Peyer's patch (tissue), 4 donors: Measurements from ENCODE around the gene PAX9. TPM values are rescaled to one million over a fixed set of nuclear protein-coding genes. Genes with fewer than 3 reads are reported as not detected.

Source experiments
- DNase-seq, 3 donors: peaks; one replicate each; pipeline ENCODE4 v3.0.0-alpha.2; 2017 to 2019
- H3K27ac ChIP-seq, 4 donors: fragments of 200-600 bp; sonication (generic); one replicate each; pipeline ENCODE4 v1.5.1; 2016 to 2019
- H3K27me3 ChIP-seq, 2 donors: fragments of 200-600 bp; sonication (generic); one replicate each; pipeline ENCODE4 v1.5.1; 2019
- H3K36me3 ChIP-seq, 3 donors: fragments of 200-600 bp; sonication (generic); one replicate each; pipeline ENCODE4 v1.5.1; 2016 to 2019
- H3K4me1 ChIP-seq, 4 donors: fragments of 200-600 bp; sonication (generic); one replicate each; pipeline ENCODE4 v1.5.1; 2016 to 2019
- H3K4me3 ChIP-seq, 4 donors: fragments of 200-600 bp; sonication (generic); 1 replicate in 3 of 4; 2 replicates in 1 of 4; pipeline ENCODE4 v1.5.1; 2016 to 2019; ENCODE audit warnings: mild to moderate bottlenecking in 1 of 4
- H3K9me3 ChIP-seq, 4 donors: fragments of 200-600 bp; sonication (generic); one replicate each; pipeline ENCODE4 v1.5.1; 2016 to 2019; ENCODE audit warnings: mild to moderate bottlenecking in 1 of 4
- POLR2A ChIP-seq, 2 donors: fragments of 450-650 bp; IDR thresholded peaks; one replicate each; pipeline ENCODE4 v1.5.1; 2017; ENCODE audit warnings: antibody characterized with exemption in 2 of 2, mild to moderate bottlenecking in 2 of 2, moderate library complexity in 2 of 2
- total RNA-seq, 4 donors: library from RNA; depleted of rRNA; stranded (reverse); fragments of >200 nt; gene quantifications; one replicate each; pipeline ENCODE4 v1.1.0, GENCODE V29; 2016
- TF ChIP-seq, protein P1 (sequence below), 6 experiments: fragments of 450-650 bp in 4 of 6; fragments of 200-600 bp in 2 of 6; sonication (generic) in 1 of 6; IDR thresholded peaks; one replicate each; pipeline ENCODE4 v1.5.1; 2017 to 2019; ENCODE audit warnings: antibody characterized with exemption in 6 of 6, mild to moderate bottlenecking in 3 of 6, moderate library complexity in 1 of 6

PAX9 gene
- total RNA-seq, 4 donors from 2014 or later = not detected

DNA sequence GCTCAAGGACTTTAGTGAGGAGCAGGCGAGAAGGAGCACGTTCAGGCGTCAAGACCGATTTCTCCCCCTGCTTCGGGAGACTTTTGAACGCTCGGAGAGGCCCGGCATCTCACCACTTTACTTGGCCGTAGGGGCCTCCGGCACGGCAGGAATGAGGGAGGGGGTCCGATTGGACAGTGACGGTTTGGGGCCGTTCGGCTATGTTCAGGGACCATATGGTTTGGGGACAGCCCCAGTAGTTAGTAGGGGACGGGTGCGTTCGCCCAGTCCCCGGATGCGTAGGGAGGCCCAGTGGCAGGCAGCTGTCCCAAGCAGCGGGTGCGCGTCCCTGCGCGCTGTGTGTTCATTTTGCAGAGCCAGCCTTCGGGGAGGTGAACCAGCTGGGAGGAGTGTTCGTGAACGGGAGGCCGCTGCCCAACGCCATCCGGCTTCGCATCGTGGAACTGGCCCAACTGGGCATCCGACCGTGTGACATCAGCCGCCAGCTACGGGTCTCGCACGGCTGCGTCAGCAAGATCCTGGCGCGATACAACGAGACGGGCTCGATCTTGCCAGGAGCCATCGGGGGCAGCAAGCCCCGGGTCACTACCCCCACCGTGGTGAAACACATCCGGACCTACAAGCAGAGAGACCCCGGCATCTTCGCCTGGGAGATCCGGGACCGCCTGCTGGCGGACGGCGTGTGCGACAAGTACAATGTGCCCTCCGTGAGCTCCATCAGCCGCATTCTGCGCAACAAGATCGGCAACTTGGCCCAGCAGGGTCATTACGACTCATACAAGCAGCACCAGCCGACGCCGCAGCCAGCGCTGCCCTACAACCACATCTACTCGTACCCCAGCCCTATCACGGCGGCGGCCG is 1.1 kb downstream of the PAX9 start:
- no peak overlapping the region for H3K27ac ChIP-seq
- TF ChIP-seq POLR2A (IDR thresholded peaks at IDR 0.05) = no peak
- TF ChIP-seq, protein P1, sequence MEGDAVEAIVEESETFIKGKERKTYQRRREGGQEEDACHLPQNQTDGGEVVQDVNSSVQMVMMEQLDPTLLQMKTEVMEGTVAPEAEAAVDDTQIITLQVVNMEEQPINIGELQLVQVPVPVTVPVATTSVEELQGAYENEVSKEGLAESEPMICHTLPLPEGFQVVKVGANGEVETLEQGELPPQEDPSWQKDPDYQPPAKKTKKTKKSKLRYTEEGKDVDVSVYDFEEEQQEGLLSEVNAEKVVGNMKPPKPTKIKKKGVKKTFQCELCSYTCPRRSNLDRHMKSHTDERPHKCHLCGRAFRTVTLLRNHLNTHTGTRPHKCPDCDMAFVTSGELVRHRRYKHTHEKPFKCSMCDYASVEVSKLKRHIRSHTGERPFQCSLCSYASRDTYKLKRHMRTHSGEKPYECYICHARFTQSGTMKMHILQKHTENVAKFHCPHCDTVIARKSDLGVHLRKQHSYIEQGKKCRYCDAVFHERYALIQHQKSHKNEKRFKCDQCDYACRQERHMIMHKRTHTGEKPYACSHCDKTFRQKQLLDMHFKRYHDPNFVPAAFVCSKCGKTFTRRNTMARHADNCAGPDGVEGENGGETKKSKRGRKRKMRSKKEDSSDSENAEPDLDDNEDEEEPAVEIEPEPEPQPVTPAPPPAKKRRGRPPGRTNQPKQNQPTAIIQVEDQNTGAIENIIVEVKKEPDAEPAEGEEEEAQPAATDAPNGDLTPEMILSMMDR (IDR thresholded peaks at IDR 0.05) = no peak
- H3K4me1 ChIP-seq = peaks cover 0 to 42% (median 0%) of the 10 kb centered on the region in 4 donors
- H3K9me3 ChIP-seq = no peaks in the 10 kb centered on the region
- H3K4me3 ChIP-seq = peak overlapping the region in 1 of 4 donors; percentile 43
- DNase-seq = no peak
- no peaks in the 10 kb centered on the region for H3K36me3 ChIP-seq
- H3K27me3 ChIP-seq = peaks cover 3 to 85% of the 10 kb centered on the region in 2 donors

- H3K4me3 ChIP-seq = peak overlapping the region in 2 of 4 donors; percentile 3 to 13
- H3K4me1 ChIP-seq = peaks cover 0 to 42% (median 0%) of the 10 kb centered on the region in 4 donors
- H3K27ac ChIP-seq = no peak overlapping the region
Observed at GRCh38 chr14:36663404-36664321, 2.0 kb downstream of the PAX9 start.

DNA sequence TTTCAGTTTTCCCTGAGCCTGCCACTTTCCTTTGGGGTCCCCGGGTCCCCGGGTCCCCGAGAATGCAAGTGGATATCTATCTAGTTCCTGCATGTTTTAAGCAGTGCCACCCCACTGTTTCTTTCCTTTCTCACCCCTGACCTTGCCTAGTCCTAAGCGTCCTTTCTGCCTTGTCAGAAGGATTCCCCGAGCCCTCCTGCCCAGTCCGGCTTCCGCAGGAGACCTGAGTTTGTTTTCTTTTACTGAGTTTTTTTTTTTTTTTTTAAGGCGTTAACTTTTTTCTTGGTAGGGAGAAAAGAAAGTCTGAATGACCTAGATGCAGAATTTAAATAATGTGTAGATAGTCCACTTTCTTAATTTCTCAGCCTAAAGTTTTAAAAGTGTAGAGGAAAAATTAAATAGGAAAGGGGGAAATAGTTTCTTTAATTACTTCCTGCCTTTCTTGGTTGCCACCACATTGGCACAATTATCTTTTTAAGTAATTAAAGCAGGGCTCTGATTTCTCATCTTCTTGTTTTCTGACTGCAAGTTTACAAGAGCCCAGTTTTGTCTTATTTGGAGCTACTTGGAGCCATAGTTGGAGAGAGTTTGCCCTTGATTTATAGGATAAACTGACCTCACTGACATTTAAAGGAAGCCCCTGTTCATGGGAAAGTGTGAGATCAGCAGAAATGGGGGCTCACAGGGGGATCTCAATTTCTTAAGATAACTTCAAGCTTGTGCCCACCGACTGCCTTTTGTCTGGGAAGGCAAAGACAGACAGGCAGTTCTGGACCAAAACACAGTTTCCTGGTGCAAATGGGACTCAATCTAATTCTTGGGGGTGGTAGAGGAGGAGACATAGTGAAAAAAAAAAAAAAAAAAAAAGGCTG is 2.9 kb downstream of the PAX9 start:
- Histone ChIP-seq H3K4me3 (no peak overlapping the region), H3K27ac (no peak overlapping the region), H3K36me3 (no peaks in the 10 kb centered on the region), H3K9me3 (no peaks in the 10 kb centered on the region), H3K4me1 (peaks cover 0 to 42% (median 0%) of the 10 kb centered on the region in 4 donors), H3K27me3 (peaks cover 3 to 68% of the 10 kb centered on the region in 2 donors)
- DNase-seq = no peak
- no peak for TF ChIP-seq POLR2A (IDR thresholded peaks at IDR 0.05)
- TF ChIP-seq, protein P1 (IDR thresholded peaks at IDR 0.05) = no peak

More at GRCh38 chr14:36663404-36664321, 2.0 kb downstream of the PAX9 start:
- TF ChIP-seq, protein P1 (IDR thresholded peaks at IDR 0.05) = no peak
- no peak for TF ChIP-seq POLR2A (IDR thresholded peaks at IDR 0.05)
- H3K9me3 ChIP-seq = no peaks in the 10 kb centered on the region
- no peak for DNase-seq
- peaks cover 3 to 77% of the 10 kb centered on the region in 2 donors for H3K27me3 ChIP-seq
- H3K36me3 ChIP-seq = no peaks in the 10 kb centered on the region

- H3K27me3 ChIP-seq = peaks cover 3 to 54% of the 10 kb centered on the region in 2 donors
- no peak for DNase-seq
- H3K4me1 ChIP-seq = peaks cover 0 to 41% (median 0%) of the 10 kb centered on the region in 4 donors
- no peak overlapping the region for H3K27ac ChIP-seq
- no peak overlapping the region for H3K4me3 ChIP-seq
- H3K36me3 ChIP-seq = no peaks in the 10 kb centered on the region
- H3K9me3 ChIP-seq = no peaks in the 10 kb centered on the region
- TF ChIP-seq, protein P1 (IDR thresholded peaks at IDR 0.05) = no peak
- no peak for TF ChIP-seq POLR2A (IDR thresholded peaks at IDR 0.05)
Observed at GRCh38 chr14:36665887-36666415, 4.3 kb downstream of the PAX9 start.
